HG03442 (cell line): ENCODE data around the gene PLOD2.

Experiments
- ATAC-seq: cut with Tn5 transposase; IDR thresholded peaks from one replicate; pipeline ENCODE4 v1.9.1; 2021; ENCODE audit warnings: mild to moderate bottlenecking, moderate library complexity; ENCODE audit not compliant: unreplicated experiment

Gene PLOD2

GRCh38 chr3:146102885-146103284 is 58.1 kb downstream of the PLOD2 start:
- no peak for ATAC-seq

DNA sequence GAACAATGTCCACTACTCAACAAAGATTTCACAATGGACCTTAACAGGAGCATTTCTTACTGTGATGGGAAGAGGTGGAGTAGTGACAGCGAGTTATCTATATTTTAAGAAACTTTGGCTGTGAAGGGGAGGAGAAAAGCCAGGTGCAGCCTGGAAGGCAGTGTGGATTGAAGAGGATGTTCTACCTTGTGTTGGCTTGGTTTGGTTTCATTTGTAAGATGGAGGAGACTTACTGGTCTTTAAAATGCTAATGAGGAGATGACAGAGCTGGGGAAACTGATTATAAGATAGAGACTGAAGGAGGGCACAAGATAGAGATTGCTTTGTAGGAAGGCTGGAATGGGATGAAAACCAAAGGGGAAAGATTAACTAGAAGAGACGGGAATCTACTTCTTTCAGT is 59.4 kb downstream of the PLOD2 start:
- no peak for ATAC-seq

- ATAC-seq, result no peak
These were observed 60.0 kb downstream of the PLOD2 start for GRCh38 chr3:146100825-146101444.

DNA sequence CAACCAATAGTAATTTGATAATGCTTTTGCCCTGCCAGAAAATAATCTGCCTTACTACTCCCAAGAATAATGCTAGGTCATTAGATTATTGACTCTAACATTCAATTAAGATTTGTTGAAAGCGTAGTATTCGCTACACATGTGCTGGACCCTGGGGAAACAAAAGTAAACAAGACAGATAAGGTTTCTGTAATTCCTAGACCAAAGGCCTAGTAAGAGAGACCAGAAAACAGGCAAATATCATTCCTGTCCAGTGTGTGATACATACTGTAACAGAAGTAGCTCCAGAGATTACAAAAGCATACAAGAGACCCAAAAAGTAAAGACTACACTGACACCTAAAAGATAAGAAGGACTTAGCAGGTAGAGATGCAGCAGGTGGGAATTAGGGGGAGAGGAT is 60.8 kb downstream of the PLOD2 start:
- ATAC-seq, result no peak

GRCh38 chr3:146099316-146099715 is 61.7 kb downstream of the PLOD2 start:
- no peak for ATAC-seq

DNA sequence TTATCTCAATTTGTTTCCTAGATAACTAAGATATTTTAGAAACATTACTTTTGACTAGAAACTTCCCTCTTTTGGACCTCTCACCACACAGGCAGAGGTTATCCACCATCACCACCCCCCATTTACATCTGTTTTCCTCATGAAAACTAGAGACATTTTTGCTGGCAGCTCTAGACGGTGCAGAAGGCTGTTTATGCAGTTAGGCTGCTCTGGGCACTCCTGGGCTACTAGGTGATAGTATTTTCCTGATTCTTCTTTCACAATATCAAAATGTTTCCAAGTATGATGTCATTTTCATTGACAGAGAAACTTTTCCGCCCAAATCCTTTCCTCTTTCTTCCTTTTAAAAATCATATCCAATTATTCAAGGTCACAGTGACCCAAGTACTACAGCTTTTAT is 67.1 kb downstream of the PLOD2 start:
- no peak for ATAC-seq

DNA sequence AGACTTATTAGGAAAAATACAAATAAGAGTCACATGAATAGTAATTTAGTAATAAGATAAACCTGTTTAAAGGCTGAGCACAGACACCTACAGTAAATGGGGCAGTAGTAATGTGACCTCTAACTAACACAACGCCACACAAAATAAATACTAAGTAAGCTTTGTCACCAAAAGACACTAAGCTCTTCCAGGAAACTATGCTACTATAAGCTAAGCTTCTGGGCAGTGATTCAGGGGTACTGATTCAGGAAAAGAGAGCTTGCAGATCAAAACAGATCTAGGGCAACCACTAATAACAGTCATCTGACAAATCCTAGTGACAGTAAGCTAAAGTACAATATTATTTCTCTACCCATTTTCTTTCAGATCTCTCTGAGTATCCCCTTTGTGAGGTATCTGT is 68.8 kb downstream of the PLOD2 start:
- no peak for ATAC-seq

- no peak for ATAC-seq
These were observed 69.6 kb downstream of the PLOD2 start for GRCh38 chr3:146091397-146091796.

- ATAC-seq, result no peak
These were observed 70.5 kb downstream of the PLOD2 start for GRCh38 chr3:146090521-146090920.

DNA sequence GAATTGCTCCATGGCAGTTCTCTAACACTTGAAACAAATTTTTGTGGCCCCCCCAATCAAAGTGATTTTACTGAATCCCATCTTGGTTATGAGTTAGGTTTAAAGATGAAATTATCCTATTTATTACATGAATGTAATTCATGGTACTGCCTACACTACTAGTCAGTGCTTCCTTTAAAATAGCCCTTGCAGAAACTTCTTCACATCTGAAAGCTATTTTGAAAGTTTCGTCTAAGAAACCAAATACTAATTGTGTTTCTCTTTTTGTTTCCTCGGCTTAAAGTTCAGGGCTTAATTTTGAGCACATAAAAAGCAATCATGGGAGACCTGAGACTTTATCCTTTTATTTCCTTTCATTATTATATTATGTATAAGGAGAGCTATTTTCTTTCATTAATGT is 72.1 kb downstream of the PLOD2 start:
- no peak for ATAC-seq

GRCh38 chr3:146087116-146087515 is 73.9 kb downstream of the PLOD2 start:
- ATAC-seq, result no peak

GRCh38 chr3:146086211-146086610 is 74.8 kb downstream of the PLOD2 start:
- ATAC-seq, result no peak

- ATAC-seq, result no peak
These were observed 75.3 kb downstream of the PLOD2 start for GRCh38 chr3:146085678-146086077.

DNA sequence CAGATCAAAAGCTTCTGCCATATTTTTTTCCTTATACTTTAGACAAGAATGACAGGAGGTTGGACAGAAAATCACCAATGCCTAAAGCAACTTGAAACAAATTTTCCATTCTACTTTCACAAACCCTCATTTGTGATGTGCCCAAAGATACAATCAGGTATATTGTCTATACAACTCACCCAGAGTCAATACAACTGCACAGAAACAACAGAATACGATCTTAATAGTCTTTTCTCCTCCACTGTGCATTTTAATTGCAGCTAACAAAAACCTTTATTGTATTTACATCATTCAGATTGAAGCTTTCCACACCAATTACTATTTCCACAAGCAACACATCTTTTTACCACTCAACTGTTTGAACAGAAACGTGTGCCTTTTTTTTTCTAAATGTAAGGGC is 80.4 kb downstream of the PLOD2 start:
- ATAC-seq, result no peak

GRCh38 chr3:146078031-146078430 is 83.0 kb downstream of the PLOD2 start:
- no peak for ATAC-seq

DNA sequence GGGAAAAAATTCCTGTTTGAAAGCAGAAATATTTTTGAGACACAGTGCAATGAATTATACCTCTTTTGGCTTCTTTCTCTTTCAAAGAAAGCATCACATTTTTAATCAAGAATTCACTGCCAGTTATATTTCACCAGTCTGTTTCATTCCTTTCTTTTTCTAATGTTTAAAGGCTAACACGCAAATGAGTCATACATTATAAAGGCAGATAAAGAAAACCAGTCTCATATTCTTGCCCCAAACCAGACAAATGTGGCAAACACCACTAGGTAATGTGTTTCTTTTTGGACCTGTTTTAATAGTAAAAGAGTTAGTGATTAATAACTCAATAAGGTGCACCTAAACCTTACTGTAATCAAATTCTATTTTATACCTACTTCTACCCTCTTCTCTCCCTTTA is 83.8 kb downstream of the PLOD2 start:
- no peak for ATAC-seq

DNA sequence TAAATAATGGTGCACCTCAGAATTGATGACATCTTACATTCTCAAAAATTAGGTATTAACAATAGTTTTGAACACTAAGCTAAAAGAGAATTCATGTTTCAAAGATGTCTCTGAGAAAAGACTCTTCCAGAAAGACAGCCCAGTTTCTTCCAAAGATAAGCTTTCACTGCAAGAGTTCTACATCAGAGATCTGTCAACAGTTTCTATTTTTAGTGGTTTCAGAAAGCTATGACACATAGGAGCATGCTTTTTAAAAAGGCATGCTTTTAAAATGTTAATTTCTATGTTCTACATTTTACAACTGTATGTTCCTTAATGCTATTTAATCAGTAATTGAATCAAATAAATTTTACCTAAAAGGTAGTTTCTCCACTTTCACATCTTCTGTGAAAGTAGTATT is 88.2 kb downstream of the PLOD2 start:
- ATAC-seq, result no peak

GRCh38 chr3:146072061-146072460 is 88.9 kb downstream of the PLOD2 start:
- ATAC-seq, result no peak

DNA sequence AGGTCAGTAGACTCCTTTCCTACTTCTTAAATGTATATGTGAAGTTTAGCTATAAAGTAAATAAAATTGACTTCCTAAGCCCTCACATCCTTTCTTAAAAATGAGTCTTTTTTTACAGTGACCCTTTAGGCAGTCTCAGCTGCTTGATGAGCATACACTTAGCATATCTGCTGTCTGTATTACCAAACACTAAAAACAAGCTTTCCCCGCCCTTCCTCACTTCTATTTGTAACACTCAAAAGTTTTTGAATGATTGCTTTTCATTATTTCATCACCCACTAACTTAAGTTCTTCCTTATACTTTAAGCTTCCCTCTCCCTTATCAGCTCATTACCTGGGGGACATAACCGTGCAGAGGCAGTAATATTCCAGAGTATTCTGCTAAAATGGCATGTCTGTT is 89.4 kb downstream of the PLOD2 start:
- no peak for ATAC-seq

DNA sequence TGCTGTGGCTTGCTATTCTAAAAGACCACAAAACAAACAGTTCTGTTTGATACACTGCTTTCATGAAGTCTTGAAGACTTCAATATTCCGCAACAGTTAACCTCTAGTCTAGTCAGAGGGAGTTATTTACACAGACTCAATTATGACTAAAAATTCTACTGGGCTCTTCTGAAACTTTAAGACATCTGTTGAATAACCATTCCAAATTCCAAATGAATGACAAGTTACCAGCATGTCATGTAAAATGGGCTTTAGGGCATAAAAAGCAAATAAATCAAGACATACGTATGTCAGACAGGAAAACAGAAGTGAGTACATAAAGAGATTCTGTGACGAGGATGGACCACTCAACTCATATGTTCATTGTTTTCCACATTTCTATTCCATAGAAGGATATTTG is 93.9 kb downstream of the PLOD2 start:
- no peak for ATAC-seq

DNA sequence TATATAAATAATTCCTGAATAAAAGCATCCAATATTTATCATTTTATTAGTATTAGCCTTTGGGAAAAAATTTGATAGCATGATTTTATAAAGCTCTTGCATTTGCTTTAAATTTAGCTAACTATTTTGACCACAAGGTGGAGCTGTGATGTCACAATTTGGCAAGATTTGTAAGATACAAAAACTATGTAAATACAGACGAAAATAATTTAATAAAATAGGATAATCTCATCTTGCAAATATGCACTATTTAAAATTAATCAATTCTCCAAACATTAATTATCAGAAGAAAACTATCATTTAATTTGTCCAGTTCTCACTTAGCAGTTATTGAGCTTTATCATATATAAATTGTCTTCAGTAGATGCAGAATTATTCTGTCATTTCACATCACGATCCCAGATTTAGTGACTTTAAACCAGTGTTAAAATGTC is 95.4 kb downstream of the PLOD2 start:
- ATAC-seq, result no peak

DNA sequence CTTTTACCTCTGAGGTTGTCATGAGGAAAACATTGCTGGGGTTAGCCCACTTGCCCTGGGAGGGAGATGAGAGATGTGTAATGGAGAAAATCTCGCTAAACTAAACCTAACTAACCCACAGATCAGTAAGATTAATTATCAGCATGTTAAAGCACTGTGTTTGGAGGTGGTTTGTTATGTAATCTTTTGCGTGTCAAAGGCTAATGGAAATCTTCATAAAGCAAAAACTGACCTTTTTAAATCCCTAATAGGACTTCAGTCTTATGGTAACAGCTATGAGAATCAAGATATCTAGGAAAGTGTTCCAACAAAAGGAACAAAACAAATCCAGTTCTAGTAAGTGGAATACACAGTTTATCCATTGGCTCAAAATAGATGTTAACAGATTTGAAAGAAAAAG is 102.7 kb downstream of the PLOD2 start:
- no peak for ATAC-seq

DNA sequence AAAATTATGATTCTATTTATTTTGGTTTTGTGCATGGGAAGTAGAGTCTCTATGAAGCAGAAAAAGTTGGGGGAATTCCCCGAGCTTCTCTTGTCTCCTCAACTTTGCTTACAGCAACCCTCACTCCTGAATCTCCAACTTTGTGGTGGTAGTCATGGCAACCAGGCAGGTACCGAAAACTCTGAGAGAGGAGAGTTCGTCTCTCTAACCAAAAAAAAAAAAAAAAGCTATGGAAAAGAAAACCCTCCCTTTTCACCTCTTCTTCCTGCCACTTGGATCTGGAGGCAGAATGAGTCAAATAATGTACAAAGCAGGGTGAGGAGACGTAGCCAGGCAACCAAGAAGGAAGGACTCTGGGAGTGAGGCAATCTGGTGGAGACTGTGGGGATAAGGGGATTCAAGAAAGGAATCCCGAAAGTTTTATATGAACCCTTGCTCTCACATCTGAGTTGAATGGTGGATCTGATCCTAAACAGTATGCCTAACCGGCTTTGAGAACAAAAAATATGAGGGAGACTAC is 108.1 kb downstream of the PLOD2 start:
- no peak for ATAC-seq
